HepG2 (cell line): ENCODE results near the gene DTYMK. TPM values are rescaled to one million over a fixed set of nuclear protein-coding genes. Genes with fewer than 3 reads are reported as not detected.

ENCODE experiments used
- ATF1 ChIP-seq: IDR thresholded peaks from 2 replicates; pipeline ENCODE4 v1.6.1; 2016; ENCODE audit warnings: mild to moderate bottlenecking, control low read depth
- BHLHE40 ChIP-seq: IDR thresholded peaks from 2 replicates; pipeline ENCODE4 v1.6.1; 2011; ENCODE audit warnings: low read length, improper control_type of control experiment
- FOXO1 ChIP-seq: sonication (generic); formaldehyde crosslinking; IDR thresholded peaks from 2 replicates; pipeline ENCODE4 v1.4.0; 2020; ENCODE audit warnings: missing genetic modification reagents
- HOXD1 ChIP-seq: sonication (generic); formaldehyde crosslinking; IDR thresholded peaks from 2 replicates; pipeline ENCODE4 v1.5.0; 2020; ENCODE audit warnings: missing genetic modification reagents
- ISL2 ChIP-seq: sonication (generic); formaldehyde crosslinking; IDR thresholded peaks from 2 replicates; pipeline ENCODE4 v1.5.0; 2020; ENCODE audit warnings: missing genetic modification reagents
- MATR3 ChIP-seq: sonication (generic); formaldehyde crosslinking; IDR thresholded peaks from 2 replicates; pipeline ENCODE4 v1.4.0; 2020; ENCODE audit warnings: missing genetic modification reagents
- NFYB ChIP-seq: sonication (generic); formaldehyde crosslinking; IDR thresholded peaks from 2 replicates; pipeline ENCODE4 v1.4.0; 2020; ENCODE audit warnings: missing genetic modification reagents
- NR2C2 ChIP-seq: sonication (generic); formaldehyde crosslinking; IDR thresholded peaks from 2 replicates; pipeline ENCODE4 v1.4.0; 2020; ENCODE audit warnings: missing genetic modification reagents, mild to moderate bottlenecking, moderate library complexity, borderline replicate concordance
- RCOR2 ChIP-seq: IDR thresholded peaks from 2 replicates; pipeline ENCODE4 v1.6.1; 2016; ENCODE audit warnings: missing biosample characterization, missing genetic modification reagents
- TBX3 ChIP-seq: fragments of 450-650 bp; IDR thresholded peaks from 2 replicates; pipeline ENCODE4 v1.6.1; 2017; ENCODE audit warnings: antibody characterized with exemption, mild to moderate bottlenecking, inconsistent platforms, borderline replicate concordance
- TOE1 ChIP-seq: sonication (generic); formaldehyde crosslinking; IDR thresholded peaks from 2 replicates; pipeline ENCODE4 v1.4.0; 2020; ENCODE audit warnings: mild to moderate bottlenecking, missing genetic modification reagents
- ZBTB20 ChIP-seq: sonication (generic); formaldehyde crosslinking; IDR thresholded peaks from 2 replicates; pipeline ENCODE4 v1.8.1; 2023; ENCODE audit warnings: missing genetic modification reagents, low read depth, mild to moderate bottlenecking, borderline replicate concordance
- ZBTB8A ChIP-seq: sonication (generic); formaldehyde crosslinking; IDR thresholded peaks from 2 replicates; pipeline ENCODE4 v1.4.0; 2020; ENCODE audit warnings: mild to moderate bottlenecking, low read depth, missing genetic modification reagents, borderline replicate concordance
- ZNF614 ChIP-seq: IDR thresholded peaks from 2 replicates; pipeline ENCODE4 v1.6.1; 2018; ENCODE audit warnings: missing biosample characterization, missing genetic modification reagents, inconsistent platforms, borderline replicate concordance
- ZNF652 ChIP-seq: IDR thresholded peaks from 2 replicates; pipeline ENCODE4 v1.6.1; 2016; ENCODE audit warnings: low read depth, borderline replicate concordance
- ZNF776 ChIP-seq: sonication (generic); formaldehyde crosslinking; IDR thresholded peaks from 2 replicates; pipeline ENCODE4 v1.4.0; 2020; ENCODE audit warnings: mild to moderate bottlenecking, missing genetic modification reagents
- polyA plus RNA-seq, 8 experiments: library from polyadenylated mRNA; depleted of rRNA in 3 of 8; stranded (reverse) in 7 of 8; unstranded in 1 of 8; fragments of >200 nt; fragmentation: Illumina TruSeq in 4 of 8; extraction: Trizol in 4 of 8; gene quantifications; 2 replicates each; pipeline versions ENCODE4 v1.2.1 to v1.2.3, GENCODE V29; 2011 to 2016; ENCODE audit warnings: low read depth in 4 of 8, missing spikeins in 1 of 8, mixed read lengths in 1 of 8; ENCODE audit not compliant: insufficient read depth in 1 of 8
- total RNA-seq, 5 experiments: library from RNA; depleted of rRNA; stranded (reverse); fragments of >200 nt; fragmentation: Illumina TruSeq; extraction: Trizol; gene quantifications; 2 replicates each; pipeline ENCODE4 v1.2.3, GENCODE V29; 2016; ENCODE audit warnings: low read depth in 1 of 5
- TF ChIP-seq, protein P1 (sequence below): sonication (generic); formaldehyde crosslinking; IDR thresholded peaks from 2 replicates; pipeline ENCODE4 v1.8.0; 2022; ENCODE audit warnings: mild to moderate bottlenecking, missing genetic modification reagents, moderate library complexity
- TF ChIP-seq, protein P2 (sequence below): IDR thresholded peaks from 2 replicates; pipeline ENCODE4 v1.6.1; 2016
- TF ChIP-seq, protein P3 (sequence below): sonication (generic); formaldehyde crosslinking; IDR thresholded peaks from 2 replicates; pipeline ENCODE4 v1.8.1; 2023; ENCODE audit warnings: mild to moderate bottlenecking, inconsistent platforms, moderate library complexity, missing genetic modification reagents, borderline replicate concordance
- TF ChIP-seq, protein P4 (sequence below): sonication (generic); formaldehyde crosslinking; IDR thresholded peaks from 2 replicates; pipeline ENCODE4 v1.4.0; 2020; ENCODE audit warnings: mild to moderate bottlenecking, low read depth, missing genetic modification reagents
- TF ChIP-seq, protein P5 (sequence below): sonication (generic); formaldehyde crosslinking; IDR thresholded peaks from 2 replicates; pipeline ENCODE4; 2020; ENCODE audit warnings: missing genetic modification reagents, mild to moderate bottlenecking, borderline replicate concordance

DTYMK gene
- total and polyA plus RNA-seq, 2 of the 13 experiments (the other 11 are each of a cell fraction or from before 2014, with no cell fraction given), result 57.5 to 134 TPM

DNA sequence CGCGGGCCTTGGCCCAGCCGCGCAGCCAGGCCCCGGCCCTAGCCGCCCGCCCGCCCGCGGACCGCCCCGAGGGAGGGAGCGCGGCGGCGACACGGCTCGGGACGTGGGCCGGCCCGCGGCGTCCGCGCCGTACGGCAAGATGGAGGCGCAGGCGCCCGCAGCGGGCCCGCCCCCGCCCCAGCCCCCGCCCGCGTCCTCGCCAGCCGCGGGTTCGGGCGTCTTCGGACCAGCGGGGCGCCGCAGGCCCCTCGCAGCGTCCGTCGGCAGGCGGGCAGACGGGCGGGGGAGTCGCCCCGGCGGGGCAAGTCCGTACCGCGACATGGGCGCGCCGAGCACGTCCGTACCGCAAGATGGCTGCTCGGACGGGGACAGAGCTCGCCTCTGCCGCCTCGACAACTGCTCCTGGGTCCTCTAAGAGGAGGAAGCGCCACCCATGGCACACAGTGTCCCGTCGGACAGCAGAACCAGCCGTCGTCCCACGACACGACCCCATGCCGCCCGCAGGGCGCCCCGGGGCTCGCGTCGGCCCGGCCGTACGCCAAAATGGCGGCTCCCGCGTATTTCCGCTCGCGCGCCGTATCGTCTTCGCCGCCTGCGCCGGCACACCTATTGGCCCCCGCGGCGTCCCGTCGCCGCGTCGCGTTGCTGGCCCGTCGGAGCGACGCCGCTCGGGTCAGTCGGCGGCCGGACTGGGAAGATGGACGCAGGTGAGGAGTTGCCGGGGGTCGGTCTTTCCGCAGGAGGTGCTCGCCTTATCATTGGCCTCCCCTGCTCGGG is 49.4 kb downstream of the DTYMK start, which contains the start of the genes ATG4B and THAP4 (continued):
- TF ChIP-seq TBX3 (0 out of 2 replicates have a peak, but pooled peaks have one; percentile 12), NFYB (peak; percentile 85), NR2C2 (CRISPR knock-in tag) (peak; percentile 97), ZBTB20 (CRISPR knock-in tag) (peak; percentile 64; the same call in 1 of the 2 replicates), ZBTB8A (CRISPR knock-in tag) (no peak), ZNF652 (CRISPR knock-in tag) (no peak), HOXD1 (CRISPR knock-in tag) (peak; percentile 95), RCOR2 (0 out of 2 replicates have a peak, but pooled peaks have one; percentile 41), TOE1 (peak; percentile 63; the same call in 1 of the 2 replicates), ZNF776 (CRISPR knock-in tag) (peak; percentile 56; the same call in 1 of the 2 replicates), FOXO1 (peak; percentile 82), ATF1 (CRISPR knock-in tag) (peak; percentile 93), BHLHE40 (peak; percentile 57), ZNF614 (CRISPR knock-in tag) (peak; percentile 91), MATR3 (CRISPR knock-in tag) (no peak), ISL2 (CRISPR knock-in tag) (peak; percentile 85)
- TF ChIP-seq, protein P1, sequence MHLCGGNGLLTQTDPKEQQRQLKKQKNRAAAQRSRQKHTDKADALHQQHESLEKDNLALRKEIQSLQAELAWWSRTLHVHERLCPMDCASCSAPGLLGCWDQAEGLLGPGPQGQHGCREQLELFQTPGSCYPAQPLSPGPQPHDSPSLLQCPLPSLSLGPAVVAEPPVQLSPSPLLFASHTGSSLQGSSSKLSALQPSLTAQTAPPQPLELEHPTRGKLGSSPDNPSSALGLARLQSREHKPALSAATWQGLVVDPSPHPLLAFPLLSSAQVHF, result peak; percentile 75; the same call in 1 of the 2 replicates
- TF ChIP-seq, protein P2, sequence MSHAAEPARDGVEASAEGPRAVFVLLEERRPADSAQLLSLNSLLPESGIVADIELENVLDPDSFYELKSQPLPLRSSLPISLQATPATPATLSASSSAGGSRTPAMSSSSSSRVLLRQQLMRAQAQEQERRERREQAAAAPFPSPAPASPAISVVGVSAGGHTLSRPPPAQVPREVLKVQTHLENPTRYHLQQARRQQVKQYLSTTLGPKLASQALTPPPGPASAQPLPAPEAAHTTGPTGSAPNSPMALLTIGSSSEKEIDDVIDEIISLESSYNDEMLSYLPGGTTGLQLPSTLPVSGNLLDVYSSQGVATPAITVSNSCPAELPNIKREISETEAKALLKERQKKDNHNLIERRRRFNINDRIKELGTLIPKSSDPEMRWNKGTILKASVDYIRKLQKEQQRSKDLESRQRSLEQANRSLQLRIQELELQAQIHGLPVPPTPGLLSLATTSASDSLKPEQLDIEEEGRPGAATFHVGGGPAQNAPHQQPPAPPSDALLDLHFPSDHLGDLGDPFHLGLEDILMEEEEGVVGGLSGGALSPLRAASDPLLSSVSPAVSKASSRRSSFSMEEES (CRISPR knock-in tag), result peak; percentile 72
- TF ChIP-seq, protein P3, sequence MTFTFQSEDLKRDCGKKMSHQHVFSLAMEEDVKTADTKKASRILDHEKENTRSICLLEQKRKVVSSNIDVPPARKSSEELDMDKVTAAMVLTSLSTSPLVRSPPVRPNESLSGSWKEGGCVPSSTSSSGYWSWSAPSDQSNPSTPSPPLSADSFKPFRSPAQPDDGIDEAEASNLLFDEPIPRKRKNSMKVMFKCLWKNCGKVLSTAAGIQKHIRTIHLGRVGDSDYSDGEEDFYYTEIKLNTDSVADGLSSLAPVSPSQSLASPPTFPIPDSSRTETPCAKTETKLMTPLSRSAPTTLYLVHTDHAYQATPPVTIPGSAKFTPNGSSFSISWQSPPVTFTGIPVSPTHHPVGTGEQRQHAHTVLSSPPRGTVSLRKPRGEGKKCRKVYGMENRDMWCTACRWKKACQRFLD (CRISPR knock-in tag), result peak; percentile 92
- TF ChIP-seq, protein P4, sequence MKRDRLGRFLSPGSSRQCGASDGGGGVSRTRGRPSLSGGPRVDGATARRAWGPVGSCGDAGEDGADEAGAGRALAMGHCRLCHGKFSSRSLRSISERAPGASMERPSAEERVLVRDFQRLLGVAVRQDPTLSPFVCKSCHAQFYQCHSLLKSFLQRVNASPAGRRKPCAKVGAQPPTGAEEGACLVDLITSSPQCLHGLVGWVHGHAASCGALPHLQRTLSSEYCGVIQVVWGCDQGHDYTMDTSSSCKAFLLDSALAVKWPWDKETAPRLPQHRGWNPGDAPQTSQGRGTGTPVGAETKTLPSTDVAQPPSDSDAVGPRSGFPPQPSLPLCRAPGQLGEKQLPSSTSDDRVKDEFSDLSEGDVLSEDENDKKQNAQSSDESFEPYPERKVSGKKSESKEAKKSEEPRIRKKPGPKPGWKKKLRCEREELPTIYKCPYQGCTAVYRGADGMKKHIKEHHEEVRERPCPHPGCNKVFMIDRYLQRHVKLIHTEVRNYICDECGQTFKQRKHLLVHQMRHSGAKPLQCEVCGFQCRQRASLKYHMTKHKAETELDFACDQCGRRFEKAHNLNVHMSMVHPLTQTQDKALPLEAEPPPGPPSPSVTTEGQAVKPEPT (CRISPR knock-in tag), result peak; percentile 28; the same call in 1 of the 2 replicates
- TF ChIP-seq, protein P5, sequence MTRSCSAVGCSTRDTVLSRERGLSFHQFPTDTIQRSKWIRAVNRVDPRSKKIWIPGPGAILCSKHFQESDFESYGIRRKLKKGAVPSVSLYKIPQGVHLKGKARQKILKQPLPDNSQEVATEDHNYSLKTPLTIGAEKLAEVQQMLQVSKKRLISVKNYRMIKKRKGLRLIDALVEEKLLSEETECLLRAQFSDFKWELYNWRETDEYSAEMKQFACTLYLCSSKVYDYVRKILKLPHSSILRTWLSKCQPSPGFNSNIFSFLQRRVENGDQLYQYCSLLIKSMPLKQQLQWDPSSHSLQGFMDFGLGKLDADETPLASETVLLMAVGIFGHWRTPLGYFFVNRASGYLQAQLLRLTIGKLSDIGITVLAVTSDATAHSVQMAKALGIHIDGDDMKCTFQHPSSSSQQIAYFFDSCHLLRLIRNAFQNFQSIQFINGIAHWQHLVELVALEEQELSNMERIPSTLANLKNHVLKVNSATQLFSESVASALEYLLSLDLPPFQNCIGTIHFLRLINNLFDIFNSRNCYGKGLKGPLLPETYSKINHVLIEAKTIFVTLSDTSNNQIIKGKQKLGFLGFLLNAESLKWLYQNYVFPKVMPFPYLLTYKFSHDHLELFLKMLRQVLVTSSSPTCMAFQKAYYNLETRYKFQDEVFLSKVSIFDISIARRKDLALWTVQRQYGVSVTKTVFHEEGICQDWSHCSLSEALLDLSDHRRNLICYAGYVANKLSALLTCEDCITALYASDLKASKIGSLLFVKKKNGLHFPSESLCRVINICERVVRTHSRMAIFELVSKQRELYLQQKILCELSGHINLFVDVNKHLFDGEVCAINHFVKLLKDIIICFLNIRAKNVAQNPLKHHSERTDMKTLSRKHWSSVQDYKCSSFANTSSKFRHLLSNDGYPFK (CRISPR knock-in tag), result peak; percentile 85; the same call in 1 of the 2 replicates
